OCI-LY3 (cell line): ENCODE data around the gene KDM4E.

Experiments
- EZH2phosphoT487 ChIP-seq: fragments of 200-600 bp; shearing (Covaris generic); IDR thresholded peaks from 2 replicates; pipeline ENCODE4 v1.6.1; 2018; ENCODE audit warnings: antibody characterized with exemption, mixed run types, low read depth
- TF ChIP-seq, protein P1 (sequence below): fragments of 200-600, 300-600 bp; sonication (generic); IDR thresholded peaks from 2 replicates; pipeline ENCODE4 v1.5.1; 2014; ENCODE audit warnings: antibody characterized with exemption, low read length, low read depth

DNA sequence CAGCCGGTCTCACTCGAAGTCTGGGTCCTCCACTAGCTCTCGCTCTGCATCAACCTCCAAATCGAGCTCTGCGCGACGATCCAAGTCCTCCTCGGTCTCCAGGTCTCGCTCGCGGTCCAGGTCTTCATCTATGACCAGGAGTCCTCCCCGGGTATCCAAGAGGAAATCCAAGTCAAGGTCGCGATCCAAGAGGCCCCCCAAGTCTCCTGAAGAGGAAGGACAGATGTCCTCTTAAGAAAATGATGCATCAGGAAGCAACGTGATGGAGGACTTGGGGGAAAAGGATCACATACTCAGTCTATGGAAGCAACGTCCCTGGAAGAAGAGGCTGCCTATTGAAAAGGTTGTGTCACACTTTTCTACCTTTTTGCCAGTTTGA, 42.8 kb downstream of the KDM4E start:
- TF ChIP-seq, protein P1, sequence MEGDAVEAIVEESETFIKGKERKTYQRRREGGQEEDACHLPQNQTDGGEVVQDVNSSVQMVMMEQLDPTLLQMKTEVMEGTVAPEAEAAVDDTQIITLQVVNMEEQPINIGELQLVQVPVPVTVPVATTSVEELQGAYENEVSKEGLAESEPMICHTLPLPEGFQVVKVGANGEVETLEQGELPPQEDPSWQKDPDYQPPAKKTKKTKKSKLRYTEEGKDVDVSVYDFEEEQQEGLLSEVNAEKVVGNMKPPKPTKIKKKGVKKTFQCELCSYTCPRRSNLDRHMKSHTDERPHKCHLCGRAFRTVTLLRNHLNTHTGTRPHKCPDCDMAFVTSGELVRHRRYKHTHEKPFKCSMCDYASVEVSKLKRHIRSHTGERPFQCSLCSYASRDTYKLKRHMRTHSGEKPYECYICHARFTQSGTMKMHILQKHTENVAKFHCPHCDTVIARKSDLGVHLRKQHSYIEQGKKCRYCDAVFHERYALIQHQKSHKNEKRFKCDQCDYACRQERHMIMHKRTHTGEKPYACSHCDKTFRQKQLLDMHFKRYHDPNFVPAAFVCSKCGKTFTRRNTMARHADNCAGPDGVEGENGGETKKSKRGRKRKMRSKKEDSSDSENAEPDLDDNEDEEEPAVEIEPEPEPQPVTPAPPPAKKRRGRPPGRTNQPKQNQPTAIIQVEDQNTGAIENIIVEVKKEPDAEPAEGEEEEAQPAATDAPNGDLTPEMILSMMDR = no peak
- no peak for TF ChIP-seq EZH2phosphoT487
